ENCODE results near the gene TTC39B.
A peak's percentile ranks its signal among the peaks of the same experiment; 100 is the strongest.

Gene TTC39B

GRCh38 chr9:15294604-15295003 is 12.4 kb downstream of the TTC39B start:
- DNase-seq (ENCODE audit: low read depth) = no peak
- TF ChIP-seq CTCF (conservative IDR thresholded peaks at IDR 0.05; ENCODE audit: control insufficient read depth, insufficient read depth, low read depth, low read length) = no peak
- H3K4me3 ChIP-seq (ENCODE audit: control insufficient read depth, low read depth, low read length) = no peak overlapping the region

GRCh38 chr9:15293804-15294316 is 13.2 kb downstream of the TTC39B start:
- H3K4me3 ChIP-seq (ENCODE audit: control insufficient read depth, low read depth, low read length) = no peak overlapping the region
- DNase-seq (ENCODE audit: low read depth) = peak; percentile 75
- TF ChIP-seq CTCF (conservative IDR thresholded peaks at IDR 0.05; ENCODE audit: control insufficient read depth, insufficient read depth, low read depth, low read length) = no peak

GRCh38 chr9:15293084-15293483 is 13.9 kb downstream of the TTC39B start:
- no peak for TF ChIP-seq CTCF (conservative IDR thresholded peaks at IDR 0.05; ENCODE audit: control insufficient read depth, insufficient read depth, low read depth, low read length)
- DNase-seq (ENCODE audit: low read depth) = no peak
- no peak overlapping the region for H3K4me3 ChIP-seq (ENCODE audit: control insufficient read depth, low read depth, low read length)

- H3K4me3 ChIP-seq (ENCODE audit: control insufficient read depth, low read depth, low read length) = no peak overlapping the region
- DNase-seq (ENCODE audit: low read depth) = no peak
- no peak for TF ChIP-seq CTCF (conservative IDR thresholded peaks at IDR 0.05; ENCODE audit: control insufficient read depth, insufficient read depth, low read depth, low read length)
These were observed 17.4 kb downstream of the TTC39B start for GRCh38 chr9:15289603-15290002.

GRCh38 chr9:15287309-15287708 is 19.7 kb downstream of the TTC39B start:
- no peak for DNase-seq (ENCODE audit: low read depth)
- TF ChIP-seq CTCF (conservative IDR thresholded peaks at IDR 0.05; ENCODE audit: control insufficient read depth, insufficient read depth, low read depth, low read length) = no peak
- H3K4me3 ChIP-seq (ENCODE audit: control insufficient read depth, low read depth, low read length) = no peak overlapping the region

- no peak overlapping the region for H3K4me3 ChIP-seq (ENCODE audit: control insufficient read depth, low read depth, low read length)
- DNase-seq (ENCODE audit: low read depth) = no peak
- TF ChIP-seq CTCF (conservative IDR thresholded peaks at IDR 0.05; ENCODE audit: control insufficient read depth, insufficient read depth, low read depth, low read length) = no peak
These were observed 20.7 kb downstream of the TTC39B start for GRCh38 chr9:15286161-15286821.

Measured in fibroblast of mammary gland (primary cell).